Type B pancreatic cell (in vitro differentiated cells): ENCODE results near the gene CRY2. TPM values are rescaled to one million over a fixed set of nuclear protein-coding genes. Genes with fewer than 3 reads are reported as not detected.

Experiments
- DNase-seq: peaks from one replicate; pipeline ENCODE4 v3.0.0; 2021; ENCODE audit warnings: mixed read lengths; ENCODE audit not compliant: unreplicated experiment; ENCODE audit errors: extremely low spot score
- H3K27ac Mint-ChIP-seq: 2 replicates; pipeline ENCODE4 v1.8.0; 2021; ENCODE audit warnings: mild to moderate bottlenecking, mixed read lengths
- H3K27me3 Mint-ChIP-seq: 2 replicates; pipeline ENCODE4 v1.8.0; 2021; ENCODE audit warnings: mixed read lengths
- H3K36me3 Mint-ChIP-seq: 2 replicates; pipeline ENCODE4 v1.8.0; 2021; ENCODE audit warnings: mixed read lengths
- H3K4me1 Mint-ChIP-seq: one replicate; pipeline ENCODE4 v1.8.0; 2021; ENCODE audit warnings: mixed read lengths; ENCODE audit not compliant: unreplicated experiment
- H3K4me3 Mint-ChIP-seq: 2 replicates; pipeline ENCODE4 v1.8.0; 2021; ENCODE audit warnings: mild to moderate bottlenecking, mixed read lengths
- H3K9me3 Mint-ChIP-seq: 2 replicates; pipeline ENCODE4 v1.8.0; 2021; ENCODE audit warnings: mixed read lengths
- long read RNA-seq: library from polyadenylated mRNA; unstranded; transcript quantifications from one replicate; pipeline ENCODE4 v2.0.0, GENCODE V29; 2020
- total RNA-seq: library from RNA; stranded (reverse); gene quantifications from 2 replicates; pipeline ENCODE4 v1.2.1, GENCODE V29; 2021; ENCODE audit warnings: low replicate concordance
- TF ChIP-seq, protein P1 (sequence below): fragments of 200-600 bp; sonication (generic); conservative IDR thresholded peaks from 2 replicates; pipeline ENCODE4 v1.5.0; 2021; ENCODE audit warnings: antibody characterized with exemption, mild to moderate bottlenecking

CRY2 gene
- total RNA-seq: 27.7 and 37.0 TPM in 2 replicates
- long read RNA-seq, full-length matches to known transcripts: 19 of 38 reads
- long read RNA-seq, partial matches to known transcripts: 17 of 38 reads
- long read RNA-seq, other reads (novel, unspliced or antisense): 2 of 38 reads

GRCh38 chr11:45846974-45847910 is at the start of gene CRY2:
TSS of gene CRY2 (plus strand) at chr11:45847475. CDS start at chr11:45847491, 16 bp downstream.
- peak; percentile 99 for DNase-seq
- Mint-ChIP-seq H3K36me3 (no peaks in the 10 kb centered on the region), H3K4me1 (peaks cover 23% of the 10 kb centered on the region), H3K9me3 (no peaks in the 10 kb centered on the region), H3K27me3 (peaks cover 23% of the 10 kb centered on the region), H3K4me3 (peak within 1 kb of the TSS; percentile 89), H3K27ac (peak within 1 kb of the TSS; percentile 95)
- TF ChIP-seq, protein P1, sequence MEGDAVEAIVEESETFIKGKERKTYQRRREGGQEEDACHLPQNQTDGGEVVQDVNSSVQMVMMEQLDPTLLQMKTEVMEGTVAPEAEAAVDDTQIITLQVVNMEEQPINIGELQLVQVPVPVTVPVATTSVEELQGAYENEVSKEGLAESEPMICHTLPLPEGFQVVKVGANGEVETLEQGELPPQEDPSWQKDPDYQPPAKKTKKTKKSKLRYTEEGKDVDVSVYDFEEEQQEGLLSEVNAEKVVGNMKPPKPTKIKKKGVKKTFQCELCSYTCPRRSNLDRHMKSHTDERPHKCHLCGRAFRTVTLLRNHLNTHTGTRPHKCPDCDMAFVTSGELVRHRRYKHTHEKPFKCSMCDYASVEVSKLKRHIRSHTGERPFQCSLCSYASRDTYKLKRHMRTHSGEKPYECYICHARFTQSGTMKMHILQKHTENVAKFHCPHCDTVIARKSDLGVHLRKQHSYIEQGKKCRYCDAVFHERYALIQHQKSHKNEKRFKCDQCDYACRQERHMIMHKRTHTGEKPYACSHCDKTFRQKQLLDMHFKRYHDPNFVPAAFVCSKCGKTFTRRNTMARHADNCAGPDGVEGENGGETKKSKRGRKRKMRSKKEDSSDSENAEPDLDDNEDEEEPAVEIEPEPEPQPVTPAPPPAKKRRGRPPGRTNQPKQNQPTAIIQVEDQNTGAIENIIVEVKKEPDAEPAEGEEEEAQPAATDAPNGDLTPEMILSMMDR: no peak

GRCh38 chr11:45798793-45799441 is 48.4 kb upstream of the CRY2 start:
- no peak overlapping the region for H3K27ac Mint-ChIP-seq
- TF ChIP-seq, protein P1: no peak
- peaks cover 26% of the 10 kb centered on the region for H3K27me3 Mint-ChIP-seq
- DNase-seq: peak; percentile 37
- H3K4me3 Mint-ChIP-seq: no peak overlapping the region
- H3K36me3 Mint-ChIP-seq: no peaks in the 10 kb centered on the region
- H3K9me3 Mint-ChIP-seq: no peaks in the 10 kb centered on the region
- H3K4me1 Mint-ChIP-seq: no peaks in the 10 kb centered on the region

DNA sequence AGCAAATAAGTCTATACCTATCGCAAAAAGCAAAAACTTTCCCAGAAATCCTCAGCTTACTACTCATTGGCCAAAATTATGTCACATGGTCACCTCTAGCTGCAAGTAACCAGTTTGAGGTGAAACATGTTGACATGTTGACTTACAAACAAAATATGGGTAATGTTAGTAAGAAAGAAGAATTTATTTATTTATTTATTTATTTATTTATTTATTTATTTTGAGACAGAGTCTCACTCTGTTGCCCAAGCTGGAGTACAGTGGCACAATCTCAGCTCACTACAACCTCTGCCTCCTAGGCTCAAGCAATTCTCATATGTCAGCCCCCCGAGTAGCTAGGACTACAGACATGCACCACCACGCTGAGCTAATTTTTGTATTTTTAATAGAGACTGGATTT is 47.7 kb upstream of the CRY2 start:
- Mint-ChIP-seq H3K36me3 (no peaks in the 10 kb centered on the region), H3K4me1 (no peaks in the 10 kb centered on the region), H3K9me3 (no peaks in the 10 kb centered on the region), H3K4me3 (no peak overlapping the region), H3K27me3 (peaks cover 23% of the 10 kb centered on the region), H3K27ac (no peak overlapping the region)
- TF ChIP-seq, protein P1: no peak
- no peak for DNase-seq

DNA sequence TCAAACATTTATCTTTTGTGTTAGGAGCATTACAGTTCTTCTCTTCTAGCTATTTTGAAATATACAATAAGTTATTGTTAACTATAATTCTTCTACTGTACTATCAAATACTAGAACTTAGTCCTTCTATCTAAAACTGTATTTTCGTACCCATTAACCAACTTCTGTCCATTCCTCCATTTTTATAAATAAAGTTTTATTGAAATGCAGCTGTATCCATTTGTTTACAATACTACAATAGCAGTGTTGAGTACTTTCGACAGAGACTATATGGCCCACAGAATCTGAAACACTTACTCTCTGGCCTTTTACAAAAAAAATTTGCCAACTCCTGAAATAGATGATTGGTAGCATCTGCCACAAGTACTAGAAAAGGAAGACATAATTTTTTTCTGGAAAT is 47.0 kb upstream of the CRY2 start:
- no peak overlapping the region for H3K4me3 Mint-ChIP-seq
- TF ChIP-seq, protein P1: no peak
- no peaks in the 10 kb centered on the region for H3K36me3 Mint-ChIP-seq
- H3K27me3 Mint-ChIP-seq: peaks cover 23% of the 10 kb centered on the region
- no peaks in the 10 kb centered on the region for H3K4me1 Mint-ChIP-seq
- H3K9me3 Mint-ChIP-seq: no peaks in the 10 kb centered on the region
- H3K27ac Mint-ChIP-seq: no peak overlapping the region
- DNase-seq: no peak

- Mint-ChIP-seq H3K4me3 (peak overlapping the region; percentile 80), H3K36me3 (peaks cover 3% of the 10 kb centered on the region), H3K4me1 (peaks cover 7% of the 10 kb centered on the region), H3K9me3 (no peaks in the 10 kb centered on the region), H3K27ac (peak overlapping the region; percentile 94), H3K27me3 (peaks cover 23% of the 10 kb centered on the region)
- TF ChIP-seq, protein P1: no peak
- DNase-seq: peak; percentile 15
Measured at GRCh38 chr11:45801723-45802315, 45.5 kb upstream of the CRY2 start.
